Psoas muscle (tissue), 8 donors: ENCODE results near the gene TAS1R1. TPM values are rescaled to one million over a fixed set of nuclear protein-coding genes. Genes with fewer than 3 reads are reported as not detected.

Source experiments
- ATAC-seq, 4 donors: fragments of 200-7000 bp; cut with Tn5 transposase; one replicate each; pipeline ENCODE4 v1.9.1; 2020; ENCODE audit warnings: moderate library complexity in 3 of 4, mild to moderate bottlenecking in 2 of 4
- DNase-seq, 2 donors: peaks; one replicate each; pipeline ENCODE4 v3.0.0-alpha.2; 2020
- H3K27ac ChIP-seq: fragments of 200-600 bp; one replicate; pipeline ENCODE4 v1.8.0; 2022
- H3K27me3 ChIP-seq, 3 donors: fragments of 200-600 bp in 1 of 3; one replicate each; pipeline versions ENCODE4 v1.6.1 to v1.8.0; 2013 to 2022; ENCODE audit warnings: low read length in 2 of 3, mild to moderate bottlenecking in 2 of 3, moderate library complexity in 1 of 3; ENCODE audit not compliant: insufficient read depth in 3 of 3
- H3K36me3 ChIP-seq, 2 donors: fragments of 200-600 bp in 1 of 2; one replicate each; pipeline versions ENCODE4 v1.6.1 to v1.8.0; 2013 to 2022; ENCODE audit warnings: low read depth in 1 of 2, mild to moderate bottlenecking in 1 of 2, moderate library complexity in 1 of 2; ENCODE audit not compliant: insufficient read depth in 1 of 2
- H3K4me1 ChIP-seq: fragments of 200-600 bp; one replicate; pipeline ENCODE4 v1.8.0; 2022
- H3K4me3 ChIP-seq: fragments of 200-600 bp; one replicate; pipeline ENCODE4 v1.8.0; 2022; ENCODE audit warnings: mild to moderate bottlenecking
- H3K9me3 ChIP-seq: fragments of 200-600 bp; one replicate; pipeline ENCODE4 v1.8.0; 2022
- whole genome bisulfite sequencing, 3 donors: extraction: QIAGEN DNeasy Blood & Tissue Kit; methylation state at CpG; one replicate each; pipeline versions ENCODE4 v1.1.6 to v1.1.7; 2013; 5-methylcytosine and 5-hydroxymethylcytosine counted together
- intact Hi-C, 2 donors: fragments of 100-400 bp; cut with DNase I; formaldehyde crosslinking; loops; one replicate each; pipeline versions ENCODE4 v1.11.0 to v1.14.2; 2022
- polyA plus RNA-seq, 3 donors: library from polyadenylated mRNA; stranded (reverse); fragments of 200-250 nt; gene quantifications; one replicate each; pipeline ENCODE4 v1.2.3, GENCODE V29; 2013
- total RNA-seq, 4 donors: library from RNA; stranded (reverse); fragmentation: NEBNext Ultra II Directional in 2 of 4; extraction: Animal tissue kit (Norgen Biotek cat#: 25700) in 2 of 4; gene quantifications; one replicate each; pipeline versions ENCODE4 v1.2.1 to v1.2.4, GENCODE V29; 2021 to 2023
- TF ChIP-seq, protein P1 (sequence below): fragments of 200-600 bp; IDR thresholded peaks from one replicate; pipeline ENCODE4 v1.8.0; 2022; ENCODE audit warnings: antibody characterized with exemption
- donor health status: healthy with polysubstance abuse.
- donor health status: DM: no; HTN: no; CAD: no; lungs with moderate emphysema.
- donor health status: Bipolar disorder and iron deficiency.
- donor health status: healthy.
- donor health status: DM: yes; HTN: yes; CAD: no.
- donor health status: DM: no; HTN: no; CAD: no.
- donor health status: DM: no; HTN: no; CAD: no.
- donor health status: DM: yes; HTN: yes; CAD: no.

Gene TAS1R1
- total and polyA plus RNA-seq, 7 donors, result 0.04 to 0.16 TPM; not detected in 5

DNA sequence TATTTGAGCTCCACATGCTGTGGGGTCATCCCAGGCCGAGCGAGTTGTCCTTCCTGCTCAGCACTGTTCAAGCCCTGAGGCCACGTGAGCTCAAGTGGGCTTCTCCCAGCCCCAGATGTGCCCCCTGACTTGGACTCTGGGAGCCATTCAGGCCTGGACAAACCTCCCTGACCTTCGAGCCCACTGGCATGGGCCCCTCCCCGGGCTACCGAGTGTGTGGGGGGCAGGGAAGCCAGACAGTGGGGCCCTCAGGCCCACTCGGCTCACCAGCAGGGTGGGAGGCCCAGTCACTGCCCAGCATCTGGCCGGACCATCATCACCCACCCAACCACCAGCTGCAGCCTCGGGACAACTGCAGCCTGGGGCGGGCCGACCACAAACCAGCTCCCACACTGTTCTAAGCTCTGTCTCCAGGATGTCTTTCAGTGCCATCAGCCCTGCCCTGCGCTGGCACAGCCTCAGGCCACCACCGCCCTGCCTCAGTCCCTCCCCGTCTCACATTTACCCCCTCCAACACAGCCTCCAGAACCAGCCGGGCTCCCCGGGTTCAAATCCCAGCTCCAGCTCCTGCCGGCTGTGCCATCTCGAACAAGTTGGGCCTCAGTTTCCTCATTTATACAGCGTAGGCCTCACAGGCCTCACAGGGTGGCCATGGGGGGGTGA, 42.7 kb upstream of the TAS1R1 start:
- intact Hi-C loops, result no loop called here
- Histone ChIP-seq H3K27me3 (no peaks in the 10 kb centered on the region), H3K27ac (no peak overlapping the region), H3K4me1 (peaks cover 9% of the 10 kb centered on the region), H3K36me3 (no peaks in the 10 kb centered on the region), H3K9me3 (no peaks in the 10 kb centered on the region), H3K4me3 (no peak overlapping the region)
- 67 to 80% (median 72%) methylated on average over 17 to 19 of the region's 19 CpGs for WGBS, 3 donors
- ATAC-seq, result no peak
- TF ChIP-seq, protein P1, sequence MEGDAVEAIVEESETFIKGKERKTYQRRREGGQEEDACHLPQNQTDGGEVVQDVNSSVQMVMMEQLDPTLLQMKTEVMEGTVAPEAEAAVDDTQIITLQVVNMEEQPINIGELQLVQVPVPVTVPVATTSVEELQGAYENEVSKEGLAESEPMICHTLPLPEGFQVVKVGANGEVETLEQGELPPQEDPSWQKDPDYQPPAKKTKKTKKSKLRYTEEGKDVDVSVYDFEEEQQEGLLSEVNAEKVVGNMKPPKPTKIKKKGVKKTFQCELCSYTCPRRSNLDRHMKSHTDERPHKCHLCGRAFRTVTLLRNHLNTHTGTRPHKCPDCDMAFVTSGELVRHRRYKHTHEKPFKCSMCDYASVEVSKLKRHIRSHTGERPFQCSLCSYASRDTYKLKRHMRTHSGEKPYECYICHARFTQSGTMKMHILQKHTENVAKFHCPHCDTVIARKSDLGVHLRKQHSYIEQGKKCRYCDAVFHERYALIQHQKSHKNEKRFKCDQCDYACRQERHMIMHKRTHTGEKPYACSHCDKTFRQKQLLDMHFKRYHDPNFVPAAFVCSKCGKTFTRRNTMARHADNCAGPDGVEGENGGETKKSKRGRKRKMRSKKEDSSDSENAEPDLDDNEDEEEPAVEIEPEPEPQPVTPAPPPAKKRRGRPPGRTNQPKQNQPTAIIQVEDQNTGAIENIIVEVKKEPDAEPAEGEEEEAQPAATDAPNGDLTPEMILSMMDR, result no peak
- no peak for DNase-seq

DNA sequence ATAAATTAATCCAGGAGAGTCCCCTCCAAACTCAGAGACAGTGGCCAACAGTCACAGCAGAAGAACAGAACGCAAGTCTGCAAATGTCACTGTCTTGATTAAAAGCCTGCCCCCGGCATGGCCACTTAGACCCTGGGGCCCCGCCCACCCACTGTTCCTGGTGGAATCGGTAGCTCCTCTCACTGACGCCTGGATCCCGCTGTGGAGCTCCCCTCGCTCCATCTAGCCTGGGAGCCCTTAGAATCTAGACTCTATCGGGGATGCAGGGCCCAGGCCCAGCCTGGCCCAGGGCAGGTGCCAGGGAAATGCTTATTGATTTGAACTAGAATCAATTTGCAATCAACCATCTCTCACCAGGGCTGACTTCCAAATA, 42.2 kb upstream of the TAS1R1 start:
- Histone ChIP-seq H3K9me3 (no peaks in the 10 kb centered on the region), H3K27ac (no peak overlapping the region), H3K4me1 (peaks cover 5% of the 10 kb centered on the region), H3K36me3 (no peaks in the 10 kb centered on the region), H3K4me3 (no peak overlapping the region), H3K27me3 (no peaks in the 10 kb centered on the region)
- intact Hi-C loops, result no loop called here
- 60 to 83% (median 60%) methylated on average over 8 of the region's 8 CpGs for WGBS, 3 donors
- DNase-seq (no peak), ATAC-seq (peak in 1 of 4 donors; percentile 4)
- TF ChIP-seq, protein P1, result no peak

DNA sequence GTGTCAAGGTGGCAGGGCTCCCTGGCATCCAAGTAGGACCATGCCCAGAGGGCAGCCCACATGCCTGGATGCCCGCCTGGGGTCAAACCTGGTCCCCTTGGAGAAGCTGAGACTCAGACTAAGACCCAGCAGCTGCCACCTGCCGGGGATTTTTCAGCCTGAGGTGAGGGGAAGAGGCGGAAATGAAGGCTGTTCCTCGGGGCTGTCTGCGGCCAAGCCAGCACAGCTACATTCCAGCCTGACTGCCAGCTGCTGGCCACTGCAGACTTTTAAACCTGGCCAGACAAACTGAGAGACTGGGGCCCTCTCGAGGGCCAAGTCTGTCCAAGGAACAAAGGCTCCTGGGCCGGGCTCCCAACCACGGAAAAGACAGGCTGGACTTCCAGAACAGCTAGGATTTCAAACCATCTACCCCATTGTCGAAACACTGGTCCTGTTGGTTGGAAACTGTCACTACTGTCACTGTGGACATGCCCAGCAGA, 41.7 kb upstream of the TAS1R1 start:
- peak; percentile 49 to 72 (median 66) for ATAC-seq
- 28 to 43% (median 31%) methylated on average over 9 of the region's 9 CpGs for WGBS, 3 donors
- H3K4me1 ChIP-seq, result no peaks in the 10 kb centered on the region

DNA sequence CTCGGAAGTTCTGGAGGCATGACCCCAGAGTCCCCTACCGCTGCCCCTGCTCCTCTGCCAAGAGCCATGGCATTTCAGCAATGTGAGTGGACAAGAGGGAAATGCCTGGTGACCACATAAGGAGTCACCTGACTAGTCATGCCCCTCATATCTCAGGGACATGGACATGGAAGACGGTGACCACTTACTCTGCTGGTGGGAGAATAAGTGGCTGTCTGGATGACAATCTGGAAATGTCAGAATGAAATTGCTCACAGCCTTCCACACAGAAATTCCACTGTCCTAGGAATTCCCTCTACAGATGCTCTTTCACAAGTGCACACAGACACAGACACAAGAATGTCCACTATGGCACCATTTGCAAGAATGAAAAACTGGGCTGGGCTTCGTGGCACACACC, 39.3 kb upstream of the TAS1R1 start:
- peaks cover 0 to 2% of the 10 kb centered on the region in 2 donors for H3K36me3 ChIP-seq
- H3K4me1 ChIP-seq, result peaks cover 9% of the 10 kb centered on the region
- ATAC-seq, result no peak
- intact Hi-C loops, result no loop called here
- WGBS, 3 donors, result 76 to 84% (median 82%) methylated on average over 4 of the region's 4 CpGs
- H3K27ac ChIP-seq, result no peak overlapping the region
- H3K9me3 ChIP-seq, result no peaks in the 10 kb centered on the region
- no peaks in the 10 kb centered on the region for H3K27me3 ChIP-seq
- DNase-seq, result no peak
- TF ChIP-seq, protein P1, result no peak
- H3K4me3 ChIP-seq, result no peak overlapping the region

More for the DNA sequence above, 41.7 kb upstream of the TAS1R1 start:
- Histone ChIP-seq H3K9me3 (no peaks in the 10 kb centered on the region), H3K4me3 (no peak overlapping the region), H3K36me3 (no peaks in the 10 kb centered on the region), H3K27me3 (no peaks in the 10 kb centered on the region), H3K27ac (no peak overlapping the region)
- TF ChIP-seq, protein P1, result no peak
- intact Hi-C loops, result no loop called here
- DNase-seq, result no peak

DNA sequence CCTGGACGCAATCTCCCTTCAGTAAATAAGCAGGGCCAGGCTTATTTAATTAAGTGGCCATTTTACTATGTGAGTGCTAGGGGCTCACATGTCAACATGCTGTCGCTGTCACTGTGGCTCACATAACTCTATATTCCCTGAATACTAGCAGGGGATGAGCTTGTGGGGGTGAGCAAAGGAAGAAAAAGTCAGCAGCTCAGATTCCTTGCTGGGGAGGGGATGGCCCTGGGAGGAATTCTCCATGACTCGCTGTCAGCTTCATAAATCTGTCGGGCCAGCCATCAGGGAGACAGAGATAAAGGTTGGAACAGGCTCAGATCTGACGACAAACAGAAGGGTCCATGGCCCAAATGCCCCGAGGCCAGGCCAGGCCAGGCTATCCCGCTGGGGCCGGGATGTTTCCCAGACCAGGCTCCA, 37.7 kb upstream of the TAS1R1 start:
- no peaks in the 10 kb centered on the region for H3K9me3 ChIP-seq
- ATAC-seq, result no peak
- intact Hi-C loops, result no loop called here
- no peak overlapping the region for H3K27ac ChIP-seq
- no peak overlapping the region for H3K4me3 ChIP-seq
- peaks cover 2 to 13% of the 10 kb centered on the region in 2 donors for H3K36me3 ChIP-seq
- TF ChIP-seq, protein P1, result no peak
- DNase-seq, result no peak
- H3K4me1 ChIP-seq, result peaks cover 9% of the 10 kb centered on the region
- no peaks in the 10 kb centered on the region for H3K27me3 ChIP-seq
- 72 to 79% (median 76%) methylated on average over 8 of the region's 8 CpGs for WGBS, 3 donors
